ENCODE data around the gene GRHPR. TPM values are rescaled to one million over a fixed set of nuclear protein-coding genes. Genes with fewer than 3 reads are reported as not detected.
A peak's percentile ranks its signal among the peaks of the same experiment; 100 is the strongest.

Gene GRHPR
- total and polyA plus RNA-seq, 8 donors: 75.2 to 120 (median 103) TPM

DNA sequence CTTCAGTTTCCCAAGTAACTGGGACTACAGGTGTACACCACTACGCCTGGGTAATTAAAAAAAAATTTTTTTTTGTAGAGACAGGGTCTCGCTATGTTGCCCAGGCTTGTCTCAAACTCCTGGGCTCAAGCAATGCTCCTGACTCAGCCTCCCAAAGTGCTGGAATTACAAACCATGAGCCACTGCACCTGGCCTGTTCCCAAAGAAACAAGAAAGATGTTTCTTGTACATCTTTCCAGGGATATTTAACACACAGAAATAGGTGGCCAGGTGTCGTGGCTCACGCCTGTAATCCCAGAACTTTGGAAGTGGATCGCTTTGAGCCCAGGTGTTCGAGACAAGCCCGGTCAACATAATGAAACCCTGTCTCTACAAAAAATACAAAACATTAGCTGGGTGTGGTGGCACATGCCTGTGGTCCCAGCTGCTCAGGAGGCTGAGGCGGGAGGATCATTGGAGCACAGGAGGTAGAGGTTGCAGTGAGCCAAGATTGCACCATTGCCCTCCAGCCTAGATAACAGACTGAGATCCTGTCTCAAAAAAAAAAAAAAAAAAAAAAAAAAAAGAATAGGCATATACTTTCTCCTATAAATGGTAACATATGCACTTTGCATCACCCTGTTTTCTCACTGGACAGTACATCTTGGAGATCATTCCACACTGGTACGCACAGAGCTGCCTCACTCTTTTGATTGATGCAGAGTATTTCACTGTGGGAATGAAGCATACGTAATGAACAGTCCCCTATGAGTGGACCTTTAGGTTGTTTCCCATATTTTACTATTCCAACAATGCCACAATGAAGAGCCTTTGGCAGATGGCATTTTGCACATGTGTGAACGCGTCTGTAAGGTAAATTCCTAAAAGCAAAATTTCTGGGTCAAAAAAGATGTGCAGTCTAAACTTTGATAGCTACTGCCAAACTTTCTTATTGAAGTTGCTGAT lies 2.0 kb upstream of the GRHPR start:
- no peak overlapping the region for H3K27ac ChIP-seq
- H3K9me3 ChIP-seq: no peaks in the 10 kb centered on the region
- H3K4me3 ChIP-seq: no peak overlapping the region
- ATAC-seq (no peak), DNase-seq (no peak)
- no peaks in the 10 kb centered on the region for H3K36me3 ChIP-seq
- TF ChIP-seq, protein P1, sequence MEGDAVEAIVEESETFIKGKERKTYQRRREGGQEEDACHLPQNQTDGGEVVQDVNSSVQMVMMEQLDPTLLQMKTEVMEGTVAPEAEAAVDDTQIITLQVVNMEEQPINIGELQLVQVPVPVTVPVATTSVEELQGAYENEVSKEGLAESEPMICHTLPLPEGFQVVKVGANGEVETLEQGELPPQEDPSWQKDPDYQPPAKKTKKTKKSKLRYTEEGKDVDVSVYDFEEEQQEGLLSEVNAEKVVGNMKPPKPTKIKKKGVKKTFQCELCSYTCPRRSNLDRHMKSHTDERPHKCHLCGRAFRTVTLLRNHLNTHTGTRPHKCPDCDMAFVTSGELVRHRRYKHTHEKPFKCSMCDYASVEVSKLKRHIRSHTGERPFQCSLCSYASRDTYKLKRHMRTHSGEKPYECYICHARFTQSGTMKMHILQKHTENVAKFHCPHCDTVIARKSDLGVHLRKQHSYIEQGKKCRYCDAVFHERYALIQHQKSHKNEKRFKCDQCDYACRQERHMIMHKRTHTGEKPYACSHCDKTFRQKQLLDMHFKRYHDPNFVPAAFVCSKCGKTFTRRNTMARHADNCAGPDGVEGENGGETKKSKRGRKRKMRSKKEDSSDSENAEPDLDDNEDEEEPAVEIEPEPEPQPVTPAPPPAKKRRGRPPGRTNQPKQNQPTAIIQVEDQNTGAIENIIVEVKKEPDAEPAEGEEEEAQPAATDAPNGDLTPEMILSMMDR (IDR thresholded peaks at IDR 0.05): no peak
- intact Hi-C loops (cut with DNase I): no loop called here
- no peaks in the 10 kb centered on the region for H3K27me3 ChIP-seq
- peaks cover 18 to 30% of the 10 kb centered on the region in 2 donors for H3K4me1 ChIP-seq

DNA sequence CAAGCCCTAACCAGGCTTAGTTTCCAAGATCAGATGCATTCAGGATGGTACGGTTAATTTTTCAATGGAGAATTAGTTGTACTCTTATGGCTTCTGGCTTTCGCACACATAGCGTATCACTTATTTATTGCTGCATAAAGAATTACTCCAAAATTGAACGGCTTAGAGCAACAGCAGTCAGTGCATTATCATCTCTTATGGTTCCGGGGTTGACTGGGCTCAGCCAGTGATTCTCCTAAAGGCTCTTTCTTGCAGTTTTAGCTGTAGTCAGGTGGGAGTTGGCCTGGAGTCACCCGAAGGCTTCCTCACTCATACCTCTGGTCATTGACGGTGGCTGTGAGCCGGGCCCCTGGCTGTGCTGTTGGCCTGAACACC lies 595 bp upstream of the GRHPR start:
- H3K9me3 ChIP-seq: no peaks in the 10 kb centered on the region
- H3K4me1 ChIP-seq: peaks cover 18 to 30% of the 10 kb centered on the region in 2 donors
- intact Hi-C loops (cut with DNase I): no loop called here
- ATAC-seq: peak; percentile 42
- H3K36me3 ChIP-seq: peaks cover 0 to 11% of the 10 kb centered on the region in 2 donors
- TF ChIP-seq, protein P1 (IDR thresholded peaks at IDR 0.05): no peak
- peak overlapping the region; percentile 82 to 90 for H3K4me3 ChIP-seq
- DNase-seq: no peak
- peak overlapping the region; percentile 77 to 85 for H3K27ac ChIP-seq
- no peaks in the 10 kb centered on the region for H3K27me3 ChIP-seq

DNA sequence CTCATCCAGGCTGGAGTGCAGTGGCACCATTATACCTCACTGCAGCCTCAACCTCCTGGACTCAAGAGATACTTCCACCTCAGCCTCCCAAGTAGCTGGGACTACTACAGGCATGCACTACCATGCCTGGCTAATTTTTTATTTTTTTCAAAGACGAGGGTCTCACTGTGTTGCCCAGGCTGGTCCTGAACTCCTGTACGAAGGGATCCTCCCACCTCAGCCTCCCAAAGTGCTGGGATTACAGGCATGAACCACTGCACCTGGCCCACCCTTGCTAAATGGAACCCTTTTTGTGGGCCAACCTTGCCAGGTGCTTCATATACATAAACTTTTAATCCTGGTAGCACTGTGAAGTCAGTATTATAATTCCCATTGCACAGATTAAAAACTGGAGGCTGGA lies 1.0 kb downstream of the GRHPR start:
- H3K9me3 ChIP-seq: no peaks in the 10 kb centered on the region
- ATAC-seq: no peak
- peak overlapping the region; percentile 82 to 90 for H3K4me3 ChIP-seq
- no peaks in the 10 kb centered on the region for H3K27me3 ChIP-seq
- intact Hi-C loops (cut with DNase I): no loop called here
- H3K36me3 ChIP-seq: peaks cover 0 to 27% of the 10 kb centered on the region in 2 donors
- no peak overlapping the region for H3K27ac ChIP-seq
- H3K4me1 ChIP-seq: peaks cover 18 to 30% of the 10 kb centered on the region in 2 donors
- TF ChIP-seq, protein P1 (IDR thresholded peaks at IDR 0.05): no peak
- no peak for DNase-seq

DNA sequence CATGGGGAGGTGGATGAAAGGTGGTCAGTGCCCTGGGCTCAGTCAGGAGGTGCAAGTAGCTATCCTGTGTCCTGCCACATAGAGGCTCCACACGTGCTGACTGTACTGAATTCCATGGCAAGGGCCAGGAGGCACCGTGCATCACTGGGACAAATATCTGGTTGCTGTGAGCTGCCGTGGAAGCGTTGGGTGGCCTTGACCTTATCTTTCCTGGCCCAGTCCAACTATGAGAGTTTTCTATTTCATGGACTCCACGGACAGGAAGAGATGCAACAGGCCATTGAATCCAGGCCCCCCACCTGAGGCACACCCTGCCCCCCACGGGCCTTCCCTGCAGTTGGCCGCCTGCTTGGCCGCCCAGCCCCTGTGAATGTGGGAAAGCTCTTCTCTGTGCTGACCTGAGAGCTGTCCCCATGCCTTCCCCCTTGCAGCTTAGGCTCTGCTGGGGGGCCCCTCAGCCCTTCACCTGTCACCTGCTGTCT lies 1.7 kb downstream of the GRHPR start:
- peaks cover 0 to 34% of the 10 kb centered on the region in 2 donors for H3K36me3 ChIP-seq
- TF ChIP-seq, protein P1 (IDR thresholded peaks at IDR 0.05): no peak
- peaks cover 18 to 30% of the 10 kb centered on the region in 2 donors for H3K4me1 ChIP-seq
- intact Hi-C loops (cut with DNase I): no loop called here
- ATAC-seq: no peak
- DNase-seq: no peak
- H3K27ac ChIP-seq: no peak overlapping the region
- no peaks in the 10 kb centered on the region for H3K9me3 ChIP-seq
- H3K27me3 ChIP-seq: no peaks in the 10 kb centered on the region
- H3K4me3 ChIP-seq: peak overlapping the region in 1 of 2 donors; percentile 90

DNA sequence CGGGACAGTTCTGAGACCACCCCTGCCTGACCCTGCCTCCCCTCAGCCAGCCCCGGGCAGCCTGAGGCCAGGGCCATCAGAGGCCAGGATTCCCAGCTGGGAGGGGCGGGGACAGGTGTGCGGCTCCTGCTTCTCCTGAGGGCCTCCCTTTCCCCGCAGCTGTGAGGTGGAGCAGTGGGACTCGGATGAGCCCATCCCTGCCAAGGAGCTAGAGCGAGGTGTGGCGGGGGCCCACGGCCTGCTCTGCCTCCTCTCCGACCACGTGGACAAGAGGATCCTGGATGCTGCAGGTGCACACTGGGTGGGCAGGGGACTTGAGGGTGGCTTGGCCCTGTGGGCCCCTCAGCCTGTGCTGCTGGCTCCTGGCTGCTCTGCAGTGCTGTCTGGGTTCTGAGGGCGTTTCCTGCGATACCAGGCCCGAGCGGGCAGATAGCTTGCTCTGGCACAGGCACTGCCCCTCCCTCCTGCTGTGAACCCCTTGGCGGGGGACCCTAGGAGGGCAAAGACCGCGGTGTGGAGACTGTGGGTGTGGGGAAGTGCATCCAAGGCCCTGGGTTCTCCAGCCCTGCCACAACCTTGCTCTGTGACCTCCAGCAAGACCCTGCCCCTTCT lies 2.3 kb downstream of the GRHPR start:
- Histone ChIP-seq H3K36me3 (peaks cover 0 to 40% of the 10 kb centered on the region in 2 donors), H3K27me3 (no peaks in the 10 kb centered on the region), H3K9me3 (no peaks in the 10 kb centered on the region), H3K27ac (no peak overlapping the region), H3K4me1 (peaks cover 18 to 30% of the 10 kb centered on the region in 2 donors), H3K4me3 (no peak overlapping the region)
- TF ChIP-seq, protein P1 (IDR thresholded peaks at IDR 0.05): no peak
- DNase-seq (no peak), ATAC-seq (no peak)
- intact Hi-C loops (cut with DNase I): no loop called here

Measured in left lung (tissue), 10 donors.